HL-60 (cell line): Measurements from ENCODE around the gene HIRA.

Source experiments
- CTCF ChIP-seq: IDR thresholded peaks from one replicate; pipeline ENCODE4 v1.5.1; 2011; ENCODE audit warnings: low read length, control low read depth, inconsistent platforms; ENCODE audit not compliant: insufficient read depth
- REST ChIP-seq: IDR thresholded peaks from 2 replicates; pipeline ENCODE4 v1.6.1; 2012; ENCODE audit warnings: low read depth; ENCODE audit not compliant: insufficient replicate concordance

- TF ChIP-seq CTCF (no peak), REST (no peak)
These were observed 80.6 kb downstream of the HIRA start for GRCh38 chr22:19350947-19351346.
